Stimulated activated CD8-positive, alpha-beta memory T cell treated with anti-CD3 and anti-CD28 coated beads, Interleukin-4, amount 100 ng/mL, for 24 hours (primary cell): ENCODE data around the gene FNIP1.
"Not testable (repeated sequence)": the region's sequence is repeated elsewhere in the genome, so short reads cannot be mapped to it uniquely, and the experiment has no call there.

Source experiments
- DNase-seq: peaks from one replicate; pipeline ENCODE4 v3.0.0-alpha.2; 2020; ENCODE audit warnings: low read depth

Gene FNIP1

GRCh38 chr5:131607418-131607817 lies 189.4 kb downstream of the FNIP1 start:
- DNase-seq: no peak

GRCh38 chr5:131605086-131605485 lies 191.7 kb downstream of the FNIP1 start:
- DNase-seq: no peak

- DNase-seq: peak; percentile 8
Observed at GRCh38 chr5:131595088-131596033, 201.5 kb downstream of the FNIP1 start.

- no peak for DNase-seq
Observed at GRCh38 chr5:131593921-131594320, 202.9 kb downstream of the FNIP1 start.

GRCh38 chr5:131593436-131593835 lies 203.4 kb downstream of the FNIP1 start:
- DNase-seq: not testable (repeated sequence)
